ENCODE measurements around the gene CELSR1.

DNA sequence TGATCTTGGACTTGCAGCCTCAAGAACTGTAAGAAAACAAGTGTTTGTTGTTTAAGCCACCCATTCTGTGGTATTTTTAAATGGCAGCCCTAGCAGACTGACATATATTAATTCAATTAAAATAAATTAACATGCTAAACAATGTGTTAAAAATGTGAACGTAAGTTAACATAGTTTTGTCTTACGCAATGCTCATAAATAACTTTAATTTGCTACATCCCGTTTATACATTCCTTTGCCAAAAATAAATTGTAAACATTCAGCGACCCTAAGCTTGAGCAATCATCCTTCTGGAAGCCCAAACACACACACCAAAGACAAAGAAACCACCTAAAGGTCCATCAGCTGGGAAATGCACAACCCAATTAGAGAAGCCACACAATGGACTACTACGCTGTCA is 70.4 kb downstream of the CELSR1 start:
- TF ChIP-seq, protein P1, sequence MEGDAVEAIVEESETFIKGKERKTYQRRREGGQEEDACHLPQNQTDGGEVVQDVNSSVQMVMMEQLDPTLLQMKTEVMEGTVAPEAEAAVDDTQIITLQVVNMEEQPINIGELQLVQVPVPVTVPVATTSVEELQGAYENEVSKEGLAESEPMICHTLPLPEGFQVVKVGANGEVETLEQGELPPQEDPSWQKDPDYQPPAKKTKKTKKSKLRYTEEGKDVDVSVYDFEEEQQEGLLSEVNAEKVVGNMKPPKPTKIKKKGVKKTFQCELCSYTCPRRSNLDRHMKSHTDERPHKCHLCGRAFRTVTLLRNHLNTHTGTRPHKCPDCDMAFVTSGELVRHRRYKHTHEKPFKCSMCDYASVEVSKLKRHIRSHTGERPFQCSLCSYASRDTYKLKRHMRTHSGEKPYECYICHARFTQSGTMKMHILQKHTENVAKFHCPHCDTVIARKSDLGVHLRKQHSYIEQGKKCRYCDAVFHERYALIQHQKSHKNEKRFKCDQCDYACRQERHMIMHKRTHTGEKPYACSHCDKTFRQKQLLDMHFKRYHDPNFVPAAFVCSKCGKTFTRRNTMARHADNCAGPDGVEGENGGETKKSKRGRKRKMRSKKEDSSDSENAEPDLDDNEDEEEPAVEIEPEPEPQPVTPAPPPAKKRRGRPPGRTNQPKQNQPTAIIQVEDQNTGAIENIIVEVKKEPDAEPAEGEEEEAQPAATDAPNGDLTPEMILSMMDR (IDR thresholded peaks at IDR 0.05) = no peak
- no peak for TF ChIP-seq POLR2AphosphoS5 (IDR thresholded peaks at IDR 0.05)

Data from sigmoid colon (tissue), 4 donors.